ENCODE results near the gene TSHZ3. TPM values are rescaled to one million over a fixed set of nuclear protein-coding genes. Genes with fewer than 3 reads are reported as not detected.

TSHZ3 gene
- total RNA-seq, 1 donor from 2014 or later = 11.1 TPM

DNA sequence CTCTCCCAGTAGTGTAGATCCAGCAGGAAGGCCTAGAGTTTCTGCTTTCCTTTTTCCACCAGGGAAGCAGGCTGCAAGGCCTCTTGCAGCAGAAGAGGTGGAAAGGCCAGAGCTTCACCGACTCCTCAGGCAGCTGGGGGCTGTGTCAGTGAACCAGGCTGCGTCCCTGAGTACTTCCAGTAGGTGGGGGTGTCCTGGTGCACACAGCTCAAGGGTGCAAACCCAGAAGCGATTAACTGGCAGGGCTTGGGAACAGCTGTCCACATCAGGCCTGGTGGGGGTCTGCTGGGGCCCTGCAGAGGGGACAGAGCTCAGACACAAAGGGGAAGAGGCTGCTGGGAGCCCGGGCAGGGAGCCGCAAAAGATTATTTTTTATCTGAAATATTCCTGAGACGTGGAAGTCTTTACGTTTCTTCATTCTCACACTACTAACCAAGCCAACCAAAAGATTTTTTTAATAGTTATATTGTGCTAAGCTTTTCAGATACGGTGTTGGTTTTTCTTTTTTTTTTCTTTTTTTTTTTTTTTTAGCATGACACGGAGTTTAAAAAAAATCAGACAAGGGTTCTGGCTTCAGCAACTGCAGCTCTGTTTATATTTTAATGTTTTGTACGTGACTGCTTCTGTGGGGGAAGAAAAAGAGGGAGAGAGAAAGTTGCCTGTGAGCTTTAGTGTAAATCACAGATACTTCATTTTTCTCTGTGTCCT, 11.0 kb downstream of the TSHZ3 start:
- DNase-seq (ENCODE audit: extremely low read depth, low read depth, low spot score) = no peak

DNA sequence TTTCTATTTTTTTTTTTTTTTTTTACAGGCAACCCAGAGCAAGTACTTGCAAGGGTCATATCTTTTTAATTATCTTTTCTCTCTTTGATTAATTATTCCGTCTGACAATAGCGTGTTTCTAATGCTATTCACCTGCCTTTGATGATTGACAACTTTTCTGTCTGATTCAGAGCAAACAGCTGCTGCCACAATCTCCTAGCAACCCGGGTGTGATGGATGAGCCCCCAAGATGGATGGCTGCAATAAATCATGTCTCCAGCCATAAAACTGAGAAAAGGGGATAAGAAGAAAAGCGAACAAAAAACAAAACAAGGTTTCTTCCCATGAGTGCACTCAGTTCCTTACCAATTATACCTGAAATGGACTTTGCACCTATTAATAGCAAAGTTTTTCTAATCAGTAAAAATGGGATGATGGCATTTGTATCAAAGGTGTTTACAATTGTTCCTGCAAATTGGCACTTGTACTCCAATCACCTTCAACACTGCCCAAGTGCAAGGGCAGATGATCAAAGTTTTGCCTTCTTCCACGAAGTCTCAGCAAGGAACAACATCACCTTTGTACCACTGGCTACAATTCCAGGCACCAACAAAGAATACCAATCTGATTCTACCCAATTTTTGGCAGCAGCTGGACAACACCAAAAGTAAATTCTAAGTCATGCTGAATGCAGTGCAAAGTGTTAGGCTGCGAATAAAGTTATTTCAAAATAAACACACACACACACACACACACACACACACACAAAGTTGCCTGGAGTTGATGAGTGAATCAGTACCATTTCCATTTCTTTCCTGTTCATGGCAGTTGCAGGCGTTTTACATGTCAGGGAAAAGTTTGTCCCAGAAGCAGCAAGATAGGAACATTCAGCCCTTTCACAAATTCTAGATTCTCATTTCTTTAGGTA, 12.0 kb downstream of the TSHZ3 start:
- DNase-seq (ENCODE audit: extremely low read depth, low read depth, low spot score) = no peak

DNA sequence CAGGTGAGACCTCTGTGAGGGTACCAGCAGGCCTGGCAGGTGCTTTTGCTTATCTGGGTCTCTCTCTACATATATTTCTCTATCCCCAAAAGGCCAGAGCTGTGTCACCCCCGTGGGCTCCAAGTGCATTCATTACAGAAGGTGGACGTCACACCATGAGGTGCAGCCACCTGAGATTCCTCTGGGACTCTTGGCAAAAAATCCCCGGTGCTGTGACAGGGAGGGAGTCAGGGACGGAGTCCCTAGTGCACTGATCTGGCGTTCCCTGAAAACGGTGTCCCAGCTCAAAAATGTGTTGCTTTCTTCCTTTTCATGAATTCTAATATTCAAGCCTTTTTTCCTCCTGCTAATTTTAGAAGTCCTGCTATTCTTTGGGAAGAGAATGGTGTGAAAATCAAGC, 13.5 kb downstream of the TSHZ3 start:
- DNase-seq (ENCODE audit: extremely low read depth, low read depth, low spot score) = no peak

DNA sequence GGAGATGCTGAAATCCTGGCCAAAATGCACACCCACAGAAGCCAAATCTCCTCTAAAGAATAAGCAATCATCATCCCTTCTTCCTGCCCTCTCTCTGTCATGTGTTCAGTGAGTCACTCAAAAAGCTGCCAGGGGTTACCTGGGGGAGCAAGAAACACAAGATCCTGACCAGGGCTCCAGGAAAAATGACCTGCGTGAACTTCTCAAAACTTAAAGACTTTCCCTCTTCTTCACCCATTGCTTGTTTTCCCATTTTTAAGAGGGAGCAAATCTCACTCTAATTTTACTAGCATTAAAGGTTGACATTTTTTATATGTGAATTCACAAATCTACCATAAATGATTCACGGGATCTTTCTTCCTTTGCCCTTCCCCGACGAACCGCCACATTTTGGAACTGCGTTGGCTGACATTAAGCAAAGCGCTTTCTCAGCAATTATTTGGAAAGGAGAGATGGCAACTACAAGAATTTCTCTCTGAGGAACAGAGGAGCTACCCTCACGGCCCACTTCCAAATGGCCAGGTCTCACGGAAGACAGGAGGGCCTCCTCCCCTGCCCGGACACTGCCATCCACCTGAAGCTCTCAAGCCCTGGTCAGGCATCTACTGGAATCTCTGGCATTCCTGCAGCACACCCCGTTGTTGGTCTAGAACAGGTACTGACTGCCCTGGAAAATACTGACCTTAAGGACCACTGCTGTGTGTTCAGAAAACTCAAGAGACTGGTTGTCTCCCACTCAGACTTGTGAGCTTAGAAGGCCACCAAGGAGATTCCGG, 14.2 kb downstream of the TSHZ3 start:
- DNase-seq (ENCODE audit: extremely low read depth, low read depth, low spot score) = no peak

DNA sequence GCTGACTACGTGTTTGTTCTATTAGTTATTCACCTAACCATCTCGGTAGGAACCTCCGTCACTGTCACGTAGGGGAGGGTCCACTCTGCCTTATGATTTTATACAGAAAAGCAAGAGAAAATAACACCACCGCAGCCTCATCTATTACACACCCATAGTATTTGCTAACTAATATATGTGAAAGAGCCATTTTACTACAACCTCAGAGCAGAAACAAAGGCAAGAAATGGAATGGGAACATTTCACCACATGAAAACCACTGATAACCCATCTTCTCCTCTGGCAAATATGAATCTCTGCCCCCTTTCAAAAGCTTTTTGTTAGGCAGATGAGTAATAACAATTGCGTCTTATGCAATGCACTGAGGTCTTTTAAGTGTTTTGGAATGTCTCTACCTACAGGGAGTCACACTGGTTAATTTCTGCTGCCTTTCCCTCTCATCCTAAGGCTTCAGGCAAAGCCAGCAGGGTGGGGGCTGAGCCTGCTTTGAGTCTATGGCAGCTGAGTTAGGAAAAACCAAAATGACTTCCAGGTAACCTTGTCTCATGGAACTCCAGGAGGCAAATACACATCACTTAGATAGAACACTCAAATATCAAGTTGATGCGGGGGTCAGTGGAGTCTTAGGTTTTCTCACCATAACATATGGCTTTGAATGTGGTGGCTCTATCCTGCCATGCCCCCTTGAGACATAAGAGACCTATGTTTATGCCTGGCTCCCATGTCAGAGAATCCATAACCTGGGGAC, 15.0 kb downstream of the TSHZ3 start:
- DNase-seq (ENCODE audit: extremely low read depth, low read depth, low spot score) = no peak

DNA sequence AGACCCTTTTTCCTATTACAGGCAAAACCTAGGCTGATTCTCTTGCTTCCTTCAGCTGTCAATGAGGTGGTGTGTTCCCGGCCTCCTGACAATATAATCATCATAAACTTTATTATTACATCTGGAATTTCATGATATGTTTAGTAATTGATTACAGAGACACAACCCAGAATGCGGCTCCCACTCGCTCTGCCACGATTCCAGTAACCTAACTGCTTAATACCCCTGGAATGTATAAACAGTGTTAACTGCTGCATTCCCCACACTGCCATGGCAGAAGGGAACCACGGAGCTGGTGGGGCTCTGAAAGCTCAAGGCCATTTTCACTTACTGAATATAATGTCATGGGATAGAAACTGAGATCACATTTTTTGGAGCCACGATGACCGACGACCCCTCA, 17.1 kb downstream of the TSHZ3 start:
- no peak for DNase-seq (ENCODE audit: extremely low read depth, low read depth, low spot score)

DNA sequence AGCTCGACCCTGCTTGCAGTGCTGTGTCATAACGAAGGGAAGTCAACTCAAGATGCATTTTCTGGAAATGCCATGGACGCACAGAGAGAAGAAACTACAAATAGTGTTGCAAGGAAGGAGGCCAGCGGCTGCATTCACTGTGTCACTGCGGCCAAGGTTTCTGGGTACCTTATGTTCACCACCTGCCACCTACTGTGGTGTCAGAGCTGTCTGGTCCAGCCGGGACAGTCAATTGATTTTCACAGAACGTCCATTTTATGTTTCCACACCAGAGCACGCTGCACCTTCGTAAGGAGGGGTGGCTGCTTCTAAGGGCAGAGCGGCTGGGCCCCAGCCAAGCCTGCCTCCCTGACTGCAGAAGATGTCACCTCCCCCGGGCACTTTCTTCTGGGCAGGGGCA, 17.7 kb downstream of the TSHZ3 start:
- DNase-seq (ENCODE audit: extremely low read depth, low read depth, low spot score) = no peak

DNA sequence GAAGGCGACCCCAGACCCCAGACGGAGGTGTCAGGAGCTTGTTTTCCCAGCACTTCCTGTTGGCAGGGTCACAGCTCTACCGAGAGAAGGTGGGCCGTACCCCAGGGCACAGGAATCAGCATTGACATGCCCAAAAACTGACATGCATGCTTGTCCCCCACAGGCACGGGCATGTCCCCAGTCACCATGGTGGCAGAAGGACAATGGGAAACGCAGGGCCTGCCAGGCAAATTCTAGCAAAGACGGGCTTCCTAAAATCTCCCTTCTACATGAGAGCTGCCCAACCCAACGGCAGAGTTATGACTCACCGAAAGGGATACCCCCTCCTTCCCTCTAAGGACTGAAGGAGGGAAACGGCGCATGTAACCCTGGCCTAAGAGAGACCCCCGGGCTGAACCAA, 18.5 kb downstream of the TSHZ3 start:
- no peak for DNase-seq (ENCODE audit: extremely low read depth, low read depth, low spot score)

DNA sequence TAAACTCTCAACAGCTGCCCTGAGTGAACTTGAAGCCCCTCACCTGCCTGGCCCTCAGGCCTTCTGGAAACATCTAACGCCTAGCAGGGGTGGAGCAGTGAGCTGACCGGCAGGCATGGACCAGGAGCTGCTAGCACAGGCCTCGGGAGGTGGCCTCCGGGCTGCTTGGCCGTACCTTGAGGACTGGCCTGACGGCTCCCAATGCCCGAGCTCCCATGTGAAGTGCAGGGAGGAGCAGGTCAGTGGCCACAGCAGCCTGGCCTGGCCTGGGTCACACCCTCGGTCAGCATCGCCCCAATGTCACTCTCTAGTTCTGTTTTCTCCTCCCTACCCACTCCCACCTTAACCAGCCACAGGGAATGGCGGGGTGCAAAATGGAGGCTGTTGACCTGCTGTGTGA, 19.0 kb downstream of the TSHZ3 start:
- no peak for DNase-seq (ENCODE audit: extremely low read depth, low read depth, low spot score)

DNA sequence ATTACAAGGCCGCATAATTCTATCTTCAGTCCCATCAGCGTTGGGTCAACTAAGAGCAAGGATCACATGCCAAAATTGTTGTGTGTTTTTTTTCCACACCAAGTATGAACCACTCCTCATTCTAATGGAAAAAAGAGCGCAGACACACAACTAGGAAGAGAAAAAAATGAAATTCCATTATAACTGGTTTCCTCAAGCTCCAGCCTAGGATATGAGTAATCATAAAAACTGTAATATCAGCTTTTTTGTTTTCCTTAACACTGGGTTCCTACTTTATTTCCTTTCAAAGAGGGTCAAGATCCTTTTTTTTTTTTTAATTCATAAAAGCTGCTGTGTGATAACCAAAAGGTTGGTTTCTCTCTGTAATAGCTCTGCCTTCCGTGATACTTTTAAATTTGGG, 19.4 kb downstream of the TSHZ3 start:
- no peak for DNase-seq (ENCODE audit: extremely low read depth, low read depth, low spot score)

DNA sequence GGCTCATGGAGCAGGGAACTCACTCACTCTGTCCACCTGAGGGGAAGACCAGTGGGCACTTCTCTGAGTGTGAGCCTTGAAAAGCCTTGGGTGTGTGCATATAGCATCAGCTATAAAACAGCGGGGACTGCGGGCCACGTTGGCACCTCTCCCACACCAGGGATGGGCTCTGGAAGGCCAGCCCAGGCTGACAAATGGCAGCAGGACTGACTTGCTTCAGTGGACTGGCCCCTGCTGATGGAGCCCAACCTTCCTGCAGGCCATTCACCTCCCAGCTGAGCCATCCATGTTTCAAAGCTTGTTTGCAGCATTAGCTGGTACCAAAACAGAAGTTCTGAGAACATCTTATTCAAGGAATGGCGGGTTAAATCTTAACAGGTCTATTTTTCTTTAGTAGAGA, 21.0 kb downstream of the TSHZ3 start:
- no peak for DNase-seq (ENCODE audit: extremely low read depth, low read depth, low spot score)

DNA sequence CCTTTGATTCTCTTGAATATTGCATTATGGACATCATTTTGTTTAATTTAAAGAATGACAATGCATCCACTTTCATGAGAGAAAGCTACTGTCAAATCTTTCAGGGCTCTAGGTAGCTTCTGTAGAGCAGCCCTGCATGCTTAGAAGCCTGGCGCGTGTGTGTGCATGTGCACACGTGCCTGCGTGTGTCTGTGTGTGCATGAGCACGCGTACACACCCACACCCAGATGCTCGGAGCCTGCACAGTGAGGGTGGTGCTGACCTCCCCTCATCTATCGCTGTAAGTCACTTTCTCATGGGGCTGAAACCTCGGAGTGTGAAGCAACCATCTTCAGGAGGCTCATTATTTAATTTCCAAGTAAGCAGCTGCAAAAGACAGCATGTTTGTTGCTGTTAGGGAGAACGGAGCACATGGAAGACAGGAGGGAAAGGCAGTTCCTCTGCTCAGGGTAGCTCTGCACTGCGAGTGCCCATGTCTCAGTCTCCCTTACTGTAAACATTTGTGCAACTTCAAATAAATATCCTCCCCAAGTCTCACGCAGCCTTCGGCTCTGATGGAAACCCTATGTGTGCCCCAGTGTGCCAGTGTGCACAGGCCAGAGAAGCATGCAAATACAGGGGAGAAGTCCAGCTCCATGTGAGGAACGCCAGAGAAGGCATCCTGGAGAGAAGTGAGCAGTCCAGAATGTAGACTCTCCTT, 22.8 kb downstream of the TSHZ3 start:
- no peak for DNase-seq (ENCODE audit: extremely low read depth, low read depth, low spot score)

DNA sequence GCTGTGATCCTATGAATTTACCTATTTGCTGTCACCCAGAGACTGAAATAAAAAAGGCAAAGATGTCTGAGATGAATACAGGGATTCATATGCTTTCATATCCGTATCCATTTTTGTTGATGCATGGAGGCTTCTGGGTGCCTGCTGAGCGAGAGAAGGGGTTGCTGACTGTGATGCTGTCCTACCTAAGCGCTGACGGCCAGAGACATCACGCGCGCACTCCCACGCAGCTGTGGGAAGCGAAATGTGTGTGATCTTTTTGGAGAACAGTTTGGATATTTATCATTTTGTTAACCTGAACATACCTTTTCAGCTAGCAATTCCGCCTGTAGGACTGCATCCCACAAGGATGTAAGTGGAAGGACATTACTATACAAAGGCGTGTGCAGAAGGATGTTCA, 23.9 kb downstream of the TSHZ3 start:
- DNase-seq (ENCODE audit: extremely low read depth, low read depth, low spot score) = no peak

DNA sequence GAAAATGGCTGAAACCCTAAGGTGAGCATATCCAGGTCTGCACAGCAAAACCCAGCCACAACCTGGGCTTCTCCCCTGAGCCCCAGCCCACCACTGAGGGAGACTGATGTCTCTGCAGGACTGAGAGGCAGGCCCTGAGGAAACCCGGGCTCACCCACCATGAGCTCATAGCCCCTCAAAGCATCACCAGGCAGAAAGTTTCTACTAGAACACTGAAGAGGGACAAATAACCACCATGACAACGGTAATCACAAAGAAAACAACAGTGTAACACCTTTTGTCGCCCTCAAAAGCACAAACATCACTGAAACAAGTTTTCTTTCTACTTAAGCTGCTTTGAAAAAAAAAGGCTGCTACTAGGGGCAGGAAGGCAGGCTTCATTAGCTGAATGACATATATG, 29.8 kb downstream of the TSHZ3 start:
- DNase-seq (ENCODE audit: extremely low read depth, low read depth, low spot score) = no peak

DNA sequence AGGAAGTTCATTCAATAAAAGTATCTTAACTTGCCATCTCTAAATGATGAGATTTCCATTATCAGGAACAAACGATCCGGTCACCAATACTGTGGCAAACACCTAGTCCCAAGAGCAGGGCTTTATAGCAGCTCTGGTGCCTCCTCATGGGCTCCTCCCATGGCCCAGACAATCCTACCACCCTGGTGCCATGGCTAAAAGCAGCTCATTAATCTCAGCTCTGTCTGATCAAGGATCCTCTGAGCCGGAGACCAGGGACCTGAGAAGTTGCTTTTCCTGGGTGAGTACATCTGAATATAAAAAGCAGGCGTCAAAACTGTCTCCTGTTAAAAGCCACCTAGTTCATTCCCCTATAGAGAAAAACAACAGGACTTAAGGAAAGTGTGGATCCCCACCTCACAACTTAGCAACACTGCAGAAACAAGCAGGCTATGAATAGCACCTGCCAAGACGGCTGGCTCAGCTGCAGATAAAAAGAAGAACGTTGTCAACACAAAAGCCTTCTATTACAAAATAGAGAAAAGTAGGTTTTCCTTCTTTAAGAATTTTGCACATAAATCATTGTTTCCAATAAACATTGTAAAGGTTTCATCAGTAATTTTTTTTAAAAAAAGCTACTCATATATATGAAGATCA, 30.3 kb downstream of the TSHZ3 start:
- no peak for DNase-seq (ENCODE audit: extremely low read depth, low read depth, low spot score)

DNA sequence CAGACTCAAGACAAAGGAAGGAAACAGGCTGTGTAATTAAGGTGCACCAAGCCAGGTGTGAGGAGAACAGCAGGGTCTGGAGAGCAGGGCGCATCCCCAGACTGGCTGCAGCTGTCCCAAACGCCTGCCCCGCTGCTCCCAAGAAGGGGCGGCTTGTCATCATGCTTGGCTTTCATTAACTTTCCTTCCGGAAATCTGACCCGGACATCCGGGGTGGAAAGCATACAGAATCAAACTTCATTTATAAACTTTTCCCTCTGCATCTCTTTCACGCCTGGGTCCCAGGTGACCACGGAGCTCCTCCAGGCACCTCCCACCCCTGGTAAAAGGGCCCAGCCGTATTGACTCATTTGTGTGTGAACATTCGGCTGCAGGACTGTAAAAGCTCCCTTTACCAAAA, 31.7 kb downstream of the TSHZ3 start:
- DNase-seq (ENCODE audit: extremely low read depth, low read depth, low spot score) = no peak

DNA sequence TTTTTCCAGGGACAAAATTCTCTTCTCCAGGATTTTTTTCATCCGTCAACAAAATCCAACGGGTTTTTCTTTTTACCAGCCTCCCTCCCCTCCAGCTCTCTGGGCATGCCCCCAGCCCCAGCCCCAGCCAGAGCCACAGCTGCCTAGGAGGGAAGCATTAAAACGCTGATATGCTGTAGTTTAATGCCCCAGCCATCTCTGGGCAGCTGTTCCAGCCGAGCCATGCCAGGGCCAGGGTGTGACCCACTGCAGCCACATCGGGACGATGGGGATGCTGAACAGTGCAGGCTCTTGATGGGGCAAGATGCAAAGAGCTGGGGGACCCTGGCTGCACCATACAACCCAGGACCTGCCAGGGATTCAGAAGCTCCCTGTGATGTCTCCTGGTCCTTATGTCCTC, 32.1 kb downstream of the TSHZ3 start:
- no peak for DNase-seq (ENCODE audit: extremely low read depth, low read depth, low spot score)

DNA sequence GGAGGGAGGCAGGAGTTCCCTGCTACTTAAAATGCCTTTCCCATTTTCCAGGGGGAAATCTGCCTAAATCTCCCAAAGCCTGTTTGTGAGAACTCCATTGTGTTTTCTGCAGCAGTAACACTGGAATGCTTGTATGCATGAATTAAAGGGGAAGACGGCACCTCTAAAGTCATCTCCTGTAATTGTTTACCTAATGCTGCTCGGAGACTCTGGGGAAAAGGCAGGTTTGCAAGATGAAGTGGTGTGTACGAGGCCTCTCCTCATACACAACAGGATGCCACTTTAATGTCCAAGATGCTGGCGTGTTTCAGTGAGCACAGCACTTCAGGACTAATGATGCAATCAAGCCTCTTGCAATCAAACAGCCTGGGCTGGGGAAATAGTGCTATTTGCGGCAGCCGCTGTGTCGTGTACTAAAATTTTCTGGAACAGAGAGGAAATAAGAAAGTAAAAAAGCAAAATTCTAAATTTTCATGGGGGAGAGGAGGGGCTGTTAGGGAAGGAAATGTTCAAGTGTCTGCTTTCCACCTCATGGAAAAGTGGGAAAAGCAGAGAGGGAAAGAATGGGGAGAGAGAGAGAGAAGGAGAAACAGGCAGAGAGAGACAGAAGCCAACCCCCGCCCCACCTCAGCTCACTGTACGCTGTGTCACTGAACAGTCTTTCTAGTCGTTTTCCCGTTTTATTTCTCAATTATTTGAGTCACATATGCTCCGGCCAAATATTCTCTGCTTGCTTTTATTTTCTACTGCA, 32.9 kb downstream of the TSHZ3 start:
- DNase-seq (ENCODE audit: extremely low read depth, low read depth, low spot score) = no peak

DNA sequence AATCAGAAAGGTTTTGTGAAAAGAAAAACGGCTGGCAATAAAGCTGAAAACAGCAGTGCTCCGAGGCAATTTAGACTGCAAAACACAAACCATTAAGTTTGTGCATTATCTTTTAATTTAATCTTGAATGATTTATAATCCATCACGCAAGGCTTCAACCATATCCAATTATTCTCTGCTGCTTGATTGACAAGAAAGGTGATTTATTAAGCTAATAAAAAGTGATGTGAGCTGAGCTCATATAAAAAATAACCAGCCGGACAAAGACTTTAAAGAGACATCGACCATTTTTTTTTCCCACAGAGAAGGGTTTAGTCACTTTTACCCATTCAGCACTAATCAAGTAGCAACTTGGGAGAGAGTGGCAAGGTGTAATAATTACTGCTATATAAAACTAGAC, 33.6 kb downstream of the TSHZ3 start:
- DNase-seq (ENCODE audit: extremely low read depth, low read depth, low spot score) = no peak

Measured in glomerular endothelial cell (primary cell).